Measurements from ENCODE around the gene CENPB. TPM values are rescaled to one million over a fixed set of nuclear protein-coding genes. Genes with fewer than 3 reads are reported as not detected.

The CENPB gene
- total RNA-seq, 1 donor from 2014 or later: 82.3 TPM

GRCh38 chr20:3801299-3801698 is 14.8 kb upstream of the CENPB start:
- TF ChIP-seq, protein P1, sequence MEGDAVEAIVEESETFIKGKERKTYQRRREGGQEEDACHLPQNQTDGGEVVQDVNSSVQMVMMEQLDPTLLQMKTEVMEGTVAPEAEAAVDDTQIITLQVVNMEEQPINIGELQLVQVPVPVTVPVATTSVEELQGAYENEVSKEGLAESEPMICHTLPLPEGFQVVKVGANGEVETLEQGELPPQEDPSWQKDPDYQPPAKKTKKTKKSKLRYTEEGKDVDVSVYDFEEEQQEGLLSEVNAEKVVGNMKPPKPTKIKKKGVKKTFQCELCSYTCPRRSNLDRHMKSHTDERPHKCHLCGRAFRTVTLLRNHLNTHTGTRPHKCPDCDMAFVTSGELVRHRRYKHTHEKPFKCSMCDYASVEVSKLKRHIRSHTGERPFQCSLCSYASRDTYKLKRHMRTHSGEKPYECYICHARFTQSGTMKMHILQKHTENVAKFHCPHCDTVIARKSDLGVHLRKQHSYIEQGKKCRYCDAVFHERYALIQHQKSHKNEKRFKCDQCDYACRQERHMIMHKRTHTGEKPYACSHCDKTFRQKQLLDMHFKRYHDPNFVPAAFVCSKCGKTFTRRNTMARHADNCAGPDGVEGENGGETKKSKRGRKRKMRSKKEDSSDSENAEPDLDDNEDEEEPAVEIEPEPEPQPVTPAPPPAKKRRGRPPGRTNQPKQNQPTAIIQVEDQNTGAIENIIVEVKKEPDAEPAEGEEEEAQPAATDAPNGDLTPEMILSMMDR (conservative IDR thresholded peaks at IDR 0.05; ENCODE audit: low read depth, low read length): no peak
- H3K4me3 ChIP-seq (ENCODE audit: low read depth, low read length): no peak overlapping the region
- no peak for DNase-seq (ENCODE audit: low read depth)

DNA sequence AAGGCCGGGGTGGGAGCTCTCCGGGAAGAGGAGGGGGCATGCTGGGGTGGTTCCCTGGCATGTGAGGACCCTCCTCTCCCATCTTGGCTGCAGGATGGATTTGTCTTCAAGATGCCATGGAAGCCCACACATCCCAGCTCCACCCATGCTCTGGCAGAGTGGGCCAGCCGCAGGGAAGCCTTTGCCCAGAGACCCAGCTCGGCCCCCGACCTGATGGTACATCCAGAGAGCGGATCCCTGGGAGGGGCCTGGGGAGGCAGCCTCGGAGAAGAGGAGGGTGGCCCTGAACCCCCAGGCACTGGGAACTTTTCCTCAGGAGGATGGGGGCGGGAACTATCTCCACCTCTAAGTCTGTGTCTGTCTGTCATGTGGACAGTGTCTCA is 14.3 kb upstream of the CENPB start:
- no peak for DNase-seq (ENCODE audit: low read depth)
- no peak overlapping the region for H3K4me3 ChIP-seq (ENCODE audit: low read depth, low read length)
- TF ChIP-seq, protein P1 (conservative IDR thresholded peaks at IDR 0.05; ENCODE audit: low read depth, low read length): no peak

DNA sequence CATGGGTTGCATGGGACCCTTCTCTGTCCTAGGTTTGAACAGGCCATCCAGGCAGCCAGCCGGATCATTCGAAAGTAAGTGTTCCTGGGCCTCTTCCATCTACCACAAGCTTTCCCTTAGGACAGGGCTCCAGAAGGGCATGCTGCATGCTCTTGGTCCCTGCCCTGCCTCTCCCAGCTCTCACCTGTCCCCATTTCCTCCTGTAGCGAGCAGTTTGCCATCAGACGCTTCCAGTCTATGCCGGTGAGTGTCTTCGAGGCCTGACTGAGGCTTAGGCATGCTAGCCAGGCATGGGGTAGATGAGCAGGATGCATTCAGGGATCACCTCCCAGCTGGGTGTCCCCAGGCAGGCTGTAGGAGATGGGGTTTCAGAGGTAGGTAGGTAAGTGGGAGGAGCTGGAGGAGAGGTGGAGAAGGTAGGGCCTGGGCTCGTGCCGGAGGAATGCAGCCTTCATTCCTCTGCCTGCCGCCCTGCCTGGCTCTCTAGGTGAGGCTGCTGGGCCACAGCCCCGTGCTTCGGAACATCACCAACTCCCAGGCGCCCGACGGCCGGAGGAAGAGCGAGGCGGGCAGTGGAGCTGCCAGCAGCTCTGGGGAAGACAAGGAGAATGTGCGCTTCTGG is 13.8 kb upstream of the CENPB start:
- TF ChIP-seq, protein P1 (conservative IDR thresholded peaks at IDR 0.05; ENCODE audit: low read depth, low read length): no peak
- DNase-seq (ENCODE audit: low read depth): no peak
- H3K4me3 ChIP-seq (ENCODE audit: low read depth, low read length): no peak overlapping the region

GRCh38 chr20:3798908-3799248 is 12.3 kb upstream of the CENPB start:
- TF ChIP-seq, protein P1 (conservative IDR thresholded peaks at IDR 0.05; ENCODE audit: low read depth, low read length): no peak
- no peak for DNase-seq (ENCODE audit: low read depth)
- no peak overlapping the region for H3K4me3 ChIP-seq (ENCODE audit: low read depth, low read length)

- TF ChIP-seq, protein P1 (conservative IDR thresholded peaks at IDR 0.05; ENCODE audit: low read depth, low read length): no peak
- DNase-seq (ENCODE audit: low read depth): no peak
- peak overlapping the region; percentile 2 for H3K4me3 ChIP-seq (ENCODE audit: low read depth, low read length)
Measured at GRCh38 chr20:3798373-3798768, 11.8 kb upstream of the CENPB start.

- no peak for DNase-seq (ENCODE audit: low read depth)
- TF ChIP-seq, protein P1 (conservative IDR thresholded peaks at IDR 0.05; ENCODE audit: low read depth, low read length): no peak
- H3K4me3 ChIP-seq (ENCODE audit: low read depth, low read length): peak overlapping the region; percentile 82
Measured at GRCh38 chr20:3797592-3798372, 11.2 kb upstream of the CENPB start.

- TF ChIP-seq, protein P1 (conservative IDR thresholded peaks at IDR 0.05; ENCODE audit: low read depth, low read length): no peak
- no peak for DNase-seq (ENCODE audit: low read depth)
- peak overlapping the region; percentile 82 for H3K4me3 ChIP-seq (ENCODE audit: low read depth, low read length)
Measured at GRCh38 chr20:3797226-3797545, 10.6 kb upstream of the CENPB start.
